GM12872 (cell line): ENCODE measurements around the gene PODXL2.

Experiments used
- TF ChIP-seq, protein P1 (sequence below): IDR thresholded peaks from 3 replicates; pipeline ENCODE4 v1.5.1; 2011; ENCODE audit warnings: low read depth, mild to moderate bottlenecking, low read length, moderate library complexity; ENCODE audit not compliant: insufficient read depth

PODXL2 gene, protein sequence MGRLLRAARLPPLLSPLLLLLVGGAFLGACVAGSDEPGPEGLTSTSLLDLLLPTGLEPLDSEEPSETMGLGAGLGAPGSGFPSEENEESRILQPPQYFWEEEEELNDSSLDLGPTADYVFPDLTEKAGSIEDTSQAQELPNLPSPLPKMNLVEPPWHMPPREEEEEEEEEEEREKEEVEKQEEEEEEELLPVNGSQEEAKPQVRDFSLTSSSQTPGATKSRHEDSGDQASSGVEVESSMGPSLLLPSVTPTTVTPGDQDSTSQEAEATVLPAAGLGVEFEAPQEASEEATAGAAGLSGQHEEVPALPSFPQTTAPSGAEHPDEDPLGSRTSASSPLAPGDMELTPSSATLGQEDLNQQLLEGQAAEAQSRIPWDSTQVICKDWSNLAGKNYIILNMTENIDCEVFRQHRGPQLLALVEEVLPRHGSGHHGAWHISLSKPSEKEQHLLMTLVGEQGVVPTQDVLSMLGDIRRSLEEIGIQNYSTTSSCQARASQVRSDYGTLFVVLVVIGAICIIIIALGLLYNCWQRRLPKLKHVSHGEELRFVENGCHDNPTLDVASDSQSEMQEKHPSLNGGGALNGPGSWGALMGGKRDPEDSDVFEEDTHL

DNA sequence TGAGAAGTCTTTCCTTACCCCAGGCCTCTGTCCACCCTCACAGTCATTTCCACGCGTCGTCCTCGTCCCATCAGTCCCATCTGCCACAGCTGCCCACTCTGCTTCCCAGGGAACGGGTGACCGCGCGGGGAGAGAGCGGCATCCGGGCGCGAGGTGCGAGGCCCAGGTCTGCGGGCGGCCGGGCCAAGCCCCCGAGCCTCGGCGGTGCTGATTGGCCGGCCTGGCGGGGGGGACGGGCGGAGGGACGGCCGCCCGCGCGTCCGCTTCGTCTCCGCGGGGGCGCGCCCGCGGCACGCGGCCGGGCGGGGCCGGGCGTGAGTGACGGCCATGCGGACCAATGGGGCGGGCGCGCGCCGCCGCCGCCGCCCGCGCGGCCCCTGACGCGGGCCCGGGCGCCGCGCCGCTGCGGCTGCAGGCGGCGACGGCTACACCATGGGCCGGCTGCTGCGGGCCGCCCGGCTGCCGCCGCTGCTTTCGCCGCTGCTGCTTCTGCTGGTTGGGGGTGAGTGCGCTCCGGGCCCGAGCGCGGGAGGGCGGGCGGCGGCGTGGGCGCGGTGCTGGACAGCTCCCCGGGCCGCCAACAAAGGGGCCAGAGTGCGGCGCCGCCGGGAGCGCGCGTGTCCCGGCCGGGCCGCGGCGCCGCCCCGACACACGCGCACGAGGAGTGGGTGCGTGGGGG is at the start of gene PODXL2:
TSS of gene PODXL2 (plus strand) at position 398 of the 679 bp plus-strand sequence. CDS start at position 433, 35 bp downstream.
- TF ChIP-seq, protein P1, sequence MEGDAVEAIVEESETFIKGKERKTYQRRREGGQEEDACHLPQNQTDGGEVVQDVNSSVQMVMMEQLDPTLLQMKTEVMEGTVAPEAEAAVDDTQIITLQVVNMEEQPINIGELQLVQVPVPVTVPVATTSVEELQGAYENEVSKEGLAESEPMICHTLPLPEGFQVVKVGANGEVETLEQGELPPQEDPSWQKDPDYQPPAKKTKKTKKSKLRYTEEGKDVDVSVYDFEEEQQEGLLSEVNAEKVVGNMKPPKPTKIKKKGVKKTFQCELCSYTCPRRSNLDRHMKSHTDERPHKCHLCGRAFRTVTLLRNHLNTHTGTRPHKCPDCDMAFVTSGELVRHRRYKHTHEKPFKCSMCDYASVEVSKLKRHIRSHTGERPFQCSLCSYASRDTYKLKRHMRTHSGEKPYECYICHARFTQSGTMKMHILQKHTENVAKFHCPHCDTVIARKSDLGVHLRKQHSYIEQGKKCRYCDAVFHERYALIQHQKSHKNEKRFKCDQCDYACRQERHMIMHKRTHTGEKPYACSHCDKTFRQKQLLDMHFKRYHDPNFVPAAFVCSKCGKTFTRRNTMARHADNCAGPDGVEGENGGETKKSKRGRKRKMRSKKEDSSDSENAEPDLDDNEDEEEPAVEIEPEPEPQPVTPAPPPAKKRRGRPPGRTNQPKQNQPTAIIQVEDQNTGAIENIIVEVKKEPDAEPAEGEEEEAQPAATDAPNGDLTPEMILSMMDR = no peak

DNA sequence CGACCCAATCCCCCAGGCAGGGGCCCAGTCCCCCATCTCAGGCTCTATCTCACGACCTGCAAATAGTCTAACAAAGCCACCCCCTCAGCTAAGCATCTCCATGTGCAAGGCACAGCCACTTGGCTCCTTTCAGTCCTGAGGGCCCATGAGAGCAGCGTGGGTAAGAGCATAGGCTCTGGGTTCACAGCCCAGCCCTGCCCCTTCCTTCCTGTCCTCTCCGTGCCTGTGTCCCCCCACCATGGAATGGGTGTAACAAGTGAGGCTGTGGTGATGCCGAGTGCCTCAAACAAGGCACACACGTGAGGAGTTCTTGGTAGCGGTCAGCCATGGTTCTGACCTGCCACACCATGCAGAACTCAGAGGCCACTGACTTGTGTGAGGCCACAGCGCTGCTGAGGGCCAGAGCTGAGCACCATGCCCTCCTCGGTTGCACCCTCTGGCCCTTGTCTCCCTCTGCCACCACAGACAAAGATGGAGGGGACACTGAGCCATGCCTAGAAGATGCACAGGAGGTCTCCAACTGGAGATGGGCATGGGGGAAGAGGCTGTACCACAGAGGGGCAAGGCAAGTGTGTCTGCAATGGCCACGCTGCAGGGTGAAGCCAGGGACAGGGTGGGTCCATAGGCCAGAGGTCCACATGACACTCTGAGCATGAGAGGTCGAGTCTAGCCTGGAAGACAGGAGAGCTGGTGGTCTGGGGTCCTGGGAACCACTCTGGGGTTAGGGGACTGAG is 48.5 kb upstream of the PODXL2 start:
- TF ChIP-seq, protein P1 = no peak

DNA sequence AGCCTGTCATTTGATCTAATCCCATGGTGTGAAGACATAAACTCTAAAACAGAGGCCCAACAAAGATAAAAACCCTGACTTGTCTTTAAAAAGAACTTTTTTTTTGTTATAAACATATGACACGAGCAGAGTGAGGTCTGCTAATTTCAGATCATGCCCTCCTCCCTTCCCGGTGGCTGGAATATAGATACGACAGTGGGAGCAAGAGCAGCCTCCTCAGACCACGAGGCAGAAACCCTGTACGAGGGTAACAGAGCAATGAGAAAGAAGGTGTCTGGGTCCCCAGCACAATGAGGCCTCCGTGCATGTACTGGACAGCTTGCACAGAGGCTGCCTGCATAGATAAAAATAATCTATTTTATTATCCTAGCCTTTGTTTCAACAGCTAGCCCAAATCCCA is 44.3 kb upstream of the PODXL2 start:
- TF ChIP-seq, protein P1 = no peak

DNA sequence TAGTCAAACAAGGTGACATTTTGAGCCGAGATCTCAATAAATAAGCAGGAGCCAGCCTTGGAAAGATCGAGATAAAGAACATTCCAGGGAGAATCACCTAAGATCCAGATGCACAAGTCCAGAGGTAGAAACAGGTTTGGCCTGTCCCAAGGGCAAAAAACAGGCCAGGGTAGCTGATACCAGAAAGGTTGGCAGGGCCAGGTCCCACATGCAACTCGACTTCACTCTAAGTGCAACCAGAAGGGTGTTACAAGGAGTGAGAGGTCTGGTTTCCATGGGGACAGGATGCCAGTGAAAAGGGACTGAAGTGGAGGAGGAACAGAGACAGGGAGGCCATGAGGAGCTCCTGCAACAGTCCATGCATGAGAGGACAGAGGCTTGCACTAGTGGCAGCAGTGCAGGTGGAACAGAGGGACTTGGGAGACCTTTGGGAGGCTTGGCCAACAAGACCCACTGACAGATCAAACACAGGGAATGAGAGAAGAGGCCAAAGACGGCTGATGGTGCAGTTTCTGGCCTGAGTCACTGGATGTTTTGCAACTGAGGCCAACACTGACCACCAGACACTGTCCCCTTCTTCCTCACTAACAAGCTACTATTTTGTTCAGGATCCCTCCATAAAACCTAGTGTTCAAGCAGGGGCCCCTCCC is 43.7 kb upstream of the PODXL2 start:
- TF ChIP-seq, protein P1 = no peak

DNA sequence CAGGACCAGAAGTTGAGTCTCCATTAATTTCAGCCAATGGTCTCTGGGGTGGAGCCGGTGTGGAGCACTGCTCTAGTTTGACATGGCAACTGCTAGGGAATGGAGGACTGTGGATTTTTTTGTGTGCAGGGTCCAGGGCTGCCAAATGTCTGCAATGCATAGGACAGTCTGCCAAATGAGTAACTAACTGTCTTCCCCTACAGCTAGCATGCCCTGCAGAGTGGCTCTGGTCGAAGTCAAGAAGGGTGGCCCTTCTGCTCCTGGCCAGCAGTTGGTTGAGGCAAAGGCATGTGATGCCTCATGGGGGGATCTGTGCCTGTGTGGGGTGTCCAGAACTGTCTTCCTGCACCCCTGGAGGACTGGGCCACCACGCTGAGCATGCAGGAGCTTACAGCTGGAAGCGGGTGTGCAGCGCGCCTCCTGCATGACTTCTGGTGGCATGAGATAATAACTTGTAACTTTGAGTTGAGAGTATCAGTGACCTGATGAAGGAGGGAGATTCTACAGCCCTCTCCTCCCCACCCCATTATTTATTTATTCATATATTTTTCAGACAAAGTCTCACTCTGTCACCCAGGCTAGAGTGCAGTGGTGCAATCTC is 43.1 kb upstream of the PODXL2 start:
- TF ChIP-seq, protein P1 = no peak

DNA sequence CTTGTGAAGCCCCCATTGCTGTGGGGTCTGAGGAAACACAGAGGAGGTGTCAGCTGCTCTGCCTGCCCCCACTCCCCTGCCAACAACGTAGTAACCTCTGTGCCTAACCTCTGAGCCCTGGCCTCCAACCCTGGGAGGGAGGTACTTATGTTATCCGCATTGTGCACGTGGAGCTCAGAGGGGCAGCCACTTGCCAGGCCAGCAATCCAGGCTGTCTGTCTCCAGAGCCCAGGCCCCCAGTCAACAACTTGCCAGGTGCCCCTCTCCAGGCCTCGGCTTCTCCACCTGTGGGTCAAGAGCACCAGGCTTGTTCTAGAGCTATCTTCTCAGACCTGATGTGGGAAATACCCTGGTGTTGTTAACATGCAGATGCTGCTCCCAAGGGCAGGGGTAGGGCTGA is 41.1 kb upstream of the PODXL2 start:
- TF ChIP-seq, protein P1 = no peak
